ENCODE results near the gene KRT86. TPM values are rescaled to one million over a fixed set of nuclear protein-coding genes. Genes with fewer than 3 reads are reported as not detected.

The KRT86 gene
- total and polyA plus RNA-seq, 9 of the 15 experiments (the other 6 are each of a cell fraction or from before 2014, with no cell fraction given), result not detected

GRCh38 chr12:52266514-52266913 is 7.9 kb upstream of the KRT86 start (continued):
- no peak for TF ChIP-seq ZMIZ1 (IDR thresholded peaks at IDR 0.05; ENCODE audit: low read depth in 2 of 2, low read length in 2 of 2)
- no peak for TF ChIP-seq RBM34 (IDR thresholded peaks at IDR 0.05; ENCODE audit: borderline replicate concordance, insufficient read depth, low read length)
- TF ChIP-seq XRCC4 (IDR thresholded peaks at IDR 0.05; ENCODE audit: extremely low read depth, insufficient read depth, insufficient read length), result no peak
- TF ChIP-seq ZNF41 (CRISPR knock-in tag; conservative IDR thresholded peaks at IDR 0.05), result no peak
- TF ChIP-seq ZNF165 (CRISPR knock-in tag; IDR thresholded peaks at IDR 0.05; ENCODE audit: borderline replicate concordance), result no peak

GRCh38 chr12:52267266-52267665 is 7.2 kb upstream of the KRT86 start:
- Histone ChIP-seq H3K9me1 (ENCODE audit: control insufficient read depth, insufficient read depth, low read length) (no peaks in the 10 kb centered on the region), H3K9ac (ENCODE audit: insufficient read depth in 1 of 2, low read depth in 2 of 2, low read length in 2 of 2) (no peak overlapping the region), H3K4me2 (ENCODE audit: insufficient read depth, low read length) (no peak overlapping the region), H3K4me3 (no peak overlapping the region), H3K9me3 (replicated peaks; ENCODE audit: control insufficient read depth, insufficient read depth, low read depth, low read length) (no peaks in the 10 kb centered on the region), H3K27ac (ENCODE audit: extremely low read depth, low read depth, low read length) (no peak overlapping the region), H4K20me1 (replicated peaks; ENCODE audit: control insufficient read depth, insufficient read depth, low read length) (no peaks in the 10 kb centered on the region), H3K4me1 (replicated peaks in 1 of 2; ENCODE audit: control insufficient read depth in 2 of 2, insufficient read depth in 2 of 2, low read length in 2 of 2) (no peaks in the 10 kb centered on the region), H2AFZ (ENCODE audit: low read depth, low read length) (no peak overlapping the region), H3K79me2 (ENCODE audit: control insufficient read depth, insufficient read depth, low read length) (no peaks in the 10 kb centered on the region), H3K27me3 (ENCODE audit: control insufficient read depth in 2 of 2, insufficient read depth in 2 of 2, low read length in 2 of 2) (peaks cover 0 to 21% of the 10 kb centered on the region in 2 experiments; a peak in 2 of 5 replicates), H3K36me3 (ENCODE audit: control insufficient read depth, insufficient read depth, low read length) (no peaks in the 10 kb centered on the region)
- TF ChIP-seq NCOA6 (IDR thresholded peaks at IDR 0.05), result no peak
- TF ChIP-seq SIN3B (IDR thresholded peaks at IDR 0.05; ENCODE audit: low read depth), result no peak
- TF ChIP-seq GTF2F1 (IDR thresholded peaks at IDR 0.05; ENCODE audit: low read depth, low read length), result no peak
- no peak for TF ChIP-seq HMG20A (CRISPR knock-in tag; conservative IDR thresholded peaks at IDR 0.05)
- TF ChIP-seq ZNF785 (CRISPR knock-in tag; IDR thresholded peaks at IDR 0.05), result no peak
- no peak for TF ChIP-seq FOS (IDR thresholded peaks at IDR 0.05; ENCODE audit: extremely low read depth, insufficient read length)
- no peak for TF ChIP-seq ZNF316 (IDR thresholded peaks at IDR 0.05)
- TF ChIP-seq ZNF778 (CRISPR knock-in tag; IDR thresholded peaks at IDR 0.05), result no peak
- no peak for TF ChIP-seq ZNF586 (CRISPR knock-in tag; conservative IDR thresholded peaks at IDR 0.05)
- TF ChIP-seq JUNB (CRISPR knock-in tag; conservative IDR thresholded peaks at IDR 0.05), result no peak
- no peak for TF ChIP-seq BRCA1 (IDR thresholded peaks at IDR 0.05)
- no peak for TF ChIP-seq BRCA1 (CRISPR knock-in tag; IDR thresholded peaks at IDR 0.05)
- CTCF ChIA-PET (ENCODE audit: low intra/inter-chr PET ratio), result no interaction called here
- BruUV-seq (replicated peaks), result no TSS peak
- no peak for DNase-seq (ENCODE audit: extremely low read depth in 1 of 4, low spot score in 3 of 4)
- FAIRE-seq, result no peak
- WGBS (ENCODE audit: insufficient coverage, low coverage, missing lambda C conversion rate), result 0% methylated on average over 3 of the region's 3 CpGs
- POLR2A ChIA-PET, result interaction anchor here (0.9 kb wide), 1 partner anchor 13 kb away, joined by 3 read pairs; no protein-coding TSS in a partner anchor
- in situ Hi-C loops (cut with MboI) (no loop called here), intact Hi-C loops (cut with micrococcal nuclease) (no loop called here)
- ATAC-seq, result no peak
